IMR-90 (cell line): ENCODE measurements around the gene CALML3. TPM values are rescaled to one million over a fixed set of nuclear protein-coding genes. Genes with fewer than 3 reads are reported as not detected.

Experiments used
- ATAC-seq: fragments of 200-7000 bp; cut with Tn5 transposase; 2 replicates; pipeline ENCODE4 v1.9.1; 2020; ENCODE audit warnings: low read depth, mild to moderate bottlenecking, moderate library complexity
- BruUV-seq: library from RNA; stranded (reverse); fragments of 400-500 nt; replicated peaks from 2 replicates; lab custom pipeline; 2021; lab: Mats Ljungman, UMichigan
- CTCF ChIA-PET: fragments of 300-600 bp; formaldehyde crosslinking; extraction: SDS; loops from one replicate; lab custom pipeline; 2021; ENCODE audit warnings: antibody characterized with exemption; lab: Yijun Ruan, JAX
- POLR2A ChIA-PET: fragments of 300-600 bp; sonication (Branson Sonifier 250); formaldehyde crosslinking; loops from one replicate; lab custom pipeline; 2022; ENCODE audit warnings: antibody characterized with exemption; ENCODE audit not compliant: unreplicated experiment; lab: Charles Lee
- DNase-seq: peaks from one replicate; pipeline ENCODE4 v3.0.0; 2013
- H2AFZ ChIP-seq: replicated peaks from 2 replicates; pipeline ENCODE3; 2013; ENCODE audit warnings: low read length, mild to moderate bottlenecking; ENCODE audit not compliant: poor library complexity
- H2AK5ac ChIP-seq: 2 replicates; pipeline ENCODE4 v1.6.1; 2013; ENCODE audit warnings: low read depth, low read length, inconsistent platforms
- H2AK9ac ChIP-seq: replicated peaks from 2 replicates; pipeline ENCODE3; 2013; ENCODE audit warnings: mild to moderate bottlenecking, low read depth, low read length, moderate library complexity; ENCODE audit not compliant: poor library complexity
- H2BK120ac ChIP-seq: 2 replicates; pipeline ENCODE4 v1.6.1; 2013; ENCODE audit warnings: low read depth, low read length, inconsistent platforms
- H2BK15ac ChIP-seq: 3 replicates; pipeline ENCODE4 v1.6.1; 2013; ENCODE audit warnings: low read depth, low read length, inconsistent platforms
- H2BK20ac ChIP-seq: 2 replicates; pipeline ENCODE4 v1.6.1; 2013; ENCODE audit warnings: low read depth, mild to moderate bottlenecking, inconsistent platforms, low read length, moderate library complexity
- H2BK5ac ChIP-seq: 2 replicates; pipeline ENCODE4 v1.6.1; 2013; ENCODE audit warnings: mild to moderate bottlenecking, low read depth, low read length, inconsistent platforms; ENCODE audit not compliant: poor library complexity, severe bottlenecking
- H3K14ac ChIP-seq: replicated peaks from 2 replicates; pipeline ENCODE4 v1.6.1; 2013; ENCODE audit warnings: low read depth, low read length, inconsistent platforms
- H3K18ac ChIP-seq: 2 replicates; pipeline ENCODE4 v1.6.1; 2013; ENCODE audit warnings: low read depth, low read length, control low read depth
- H3K23ac ChIP-seq: 2 replicates; pipeline ENCODE4 v1.6.1; 2013; ENCODE audit warnings: low read depth, low read length, inconsistent platforms
- H3K27ac ChIP-seq: 2 replicates; pipeline ENCODE4 v1.5.1; 2013; ENCODE audit warnings: mild to moderate bottlenecking, control low read depth, low read length; ENCODE audit not compliant: insufficient read depth
- H3K27me3 ChIP-seq: 2 replicates; pipeline ENCODE4 v1.6.1; 2013; ENCODE audit warnings: low read length; ENCODE audit not compliant: control insufficient read depth, insufficient read depth
- H3K36me3 ChIP-seq: 2 replicates; pipeline ENCODE4 v1.6.1; 2013; ENCODE audit warnings: low read length, mixed read lengths; ENCODE audit not compliant: control insufficient read depth, insufficient read depth
- H3K4ac ChIP-seq: 2 replicates; pipeline ENCODE4 v1.6.1; 2013; ENCODE audit warnings: low read depth, low read length, inconsistent platforms
- H3K4me1 ChIP-seq: 2 replicates; pipeline ENCODE4 v1.6.1; 2013; ENCODE audit warnings: low read length, mixed read lengths; ENCODE audit not compliant: control insufficient read depth, insufficient read depth
- H3K4me2 ChIP-seq: 2 replicates; pipeline ENCODE4 v1.6.1; 2013; ENCODE audit warnings: low read depth, mild to moderate bottlenecking, control low read depth, low read length, moderate library complexity
- H3K4me3 ChIP-seq: 2 replicates; pipeline ENCODE4 v1.5.1; 2013; ENCODE audit warnings: low read depth, mild to moderate bottlenecking, control low read depth, low read length, moderate library complexity; ENCODE audit not compliant: insufficient read depth
- H3K56ac ChIP-seq: 2 replicates; pipeline ENCODE4 v1.6.1; 2013; ENCODE audit warnings: low read length, inconsistent platforms; ENCODE audit not compliant: insufficient read depth; ENCODE audit errors: extremely low read depth
- H3K79me1 ChIP-seq, 2 experiments: 2 replicates each; pipeline ENCODE4 v1.6.1; 2013; ENCODE audit warnings: low read length in 2 of 2, inconsistent platforms in 1 of 2, low read depth in 1 of 2
- H3K9ac ChIP-seq: 2 replicates; pipeline ENCODE4 v1.6.1; 2013; ENCODE audit warnings: low read depth, low read length, control low read depth
- H3K9me1 ChIP-seq: 2 replicates; pipeline ENCODE4 v1.6.1; 2013; ENCODE audit warnings: low read length, inconsistent platforms; ENCODE audit not compliant: insufficient read depth
- H3K9me3 ChIP-seq: 2 replicates; pipeline ENCODE4 v1.6.1; 2013; ENCODE audit warnings: low read length; ENCODE audit not compliant: control insufficient read depth, insufficient read depth
- H4K20me1 ChIP-seq: 2 replicates; pipeline ENCODE4 v1.6.1; 2013; ENCODE audit warnings: low read length, inconsistent platforms; ENCODE audit not compliant: insufficient read depth
- H4K5ac ChIP-seq: 2 replicates; pipeline ENCODE4 v1.6.1; 2013; ENCODE audit warnings: mild to moderate bottlenecking, low read depth, low read length, control low read depth
- H4K8ac ChIP-seq, 2 experiments: 2 replicates each; pipeline ENCODE4 v1.6.1; 2013; ENCODE audit warnings: low read depth in 2 of 2, low read length in 2 of 2, control low read depth in 1 of 2, inconsistent platforms in 1 of 2
- H4K91ac ChIP-seq: 2 replicates; pipeline ENCODE4 v1.6.1; 2013; ENCODE audit warnings: low read depth, low read length, inconsistent platforms; ENCODE audit not compliant: insufficient read depth
- BHLHE40 ChIP-seq: fragments of 150-350 bp; IDR thresholded peaks from 2 replicates; pipeline ENCODE4 v1.6.1; 2016; ENCODE audit warnings: mild to moderate bottlenecking, low read depth, low read length
- CEBPB ChIP-seq: IDR thresholded peaks from 2 replicates; pipeline ENCODE4 v1.6.1; 2012; ENCODE audit warnings: low read depth, low read length, improper control_type of control experiment
- CHD1 ChIP-seq: IDR thresholded peaks from 2 replicates; pipeline ENCODE4 v1.6.1; 2012; ENCODE audit warnings: low read depth, low read length, improper control_type of control experiment
- ELK1 ChIP-seq: fragments of 150-350 bp; IDR thresholded peaks from 2 replicates; pipeline ENCODE4 v1.6.1; 2016; ENCODE audit warnings: low read depth, mild to moderate bottlenecking, low read length, moderate library complexity, borderline replicate concordance
- FOS ChIP-seq: fragments of 150-350 bp; IDR thresholded peaks from 2 replicates; pipeline ENCODE4 v1.6.1; 2016; ENCODE audit warnings: low read depth, low read length
- MAFK ChIP-seq: IDR thresholded peaks from 2 replicates; pipeline ENCODE4 v1.6.1; 2012; ENCODE audit warnings: low read depth, low read length, improper control_type of control experiment
- MAZ ChIP-seq: IDR thresholded peaks from 2 replicates; pipeline ENCODE4 v1.6.1; 2012; ENCODE audit warnings: low read depth, mild to moderate bottlenecking, low read length, improper control_type of control experiment, moderate library complexity, borderline replicate concordance
- NFE2L2 ChIP-seq: fragments of 150-350 bp; IDR thresholded peaks from 2 replicates; pipeline ENCODE4 v1.6.1; 2016; ENCODE audit warnings: low read depth, mild to moderate bottlenecking, low read length
- POLR2A ChIP-seq: IDR thresholded peaks from 2 replicates; pipeline ENCODE4 v1.6.1; 2012; ENCODE audit warnings: mild to moderate bottlenecking, low read depth, low read length
- RAD21 ChIP-seq: IDR thresholded peaks from 2 replicates; pipeline ENCODE4 v1.6.1; 2012; ENCODE audit warnings: low read length, improper control_type of control experiment
- RFX5 ChIP-seq: IDR thresholded peaks from 2 replicates; pipeline ENCODE4 v1.8.0; 2012; ENCODE audit warnings: low read depth, mild to moderate bottlenecking, low read length, moderate library complexity
- SMC3 ChIP-seq: fragments of 150-350 bp; IDR thresholded peaks from 2 replicates; pipeline ENCODE4 v1.6.1; 2016; ENCODE audit warnings: low read depth, mild to moderate bottlenecking, antibody characterized with exemption, low read length, moderate library complexity
- USF2 ChIP-seq: fragments of 150-350 bp; IDR thresholded peaks from 2 replicates; pipeline ENCODE4 v1.6.1; 2017; ENCODE audit warnings: mild to moderate bottlenecking, antibody characterized with exemption, low read length, low read depth
- WGBS, 2 experiments: methylation state at CpG; one replicate each; pipeline versions ENCODE4 v1.1.5 to v1.1.7; 2013; ENCODE audit warnings: missing lambda C conversion rate in 2 of 2; ENCODE audit not compliant: insufficient read length in 1 of 2; ENCODE audit errors: extremely low coverage in 2 of 2; 5-methylcytosine and 5-hydroxymethylcytosine counted together
- dilution Hi-C: fragments of 300-500 bp; cut with HindIII; formaldehyde crosslinking; loops from one replicate; pipeline ENCODE4 v1.14.3; 2018; ENCODE audit warnings: low sequenced_read_pairs; ENCODE audit not compliant: unreplicated experiment
- in situ Hi-C: fragments of 300-500 bp; cut with MboI; formaldehyde crosslinking; loops from 3 replicates; pipeline ENCODE4 v1.14.3; 2019; ENCODE audit warnings: low sequenced_read_pairs, inconsistent platforms, mixed read lengths
- intact Hi-C: fragments of 100-400 bp; cut with micrococcal nuclease; formaldehyde crosslinking; loops from 2 replicates; pipeline ENCODE4 v1.10.0; 2022
- polyA plus RNA-seq, 3 experiments: library from polyadenylated mRNA; depleted of rRNA; stranded (reverse); fragments of >200 nt; gene quantifications; 2 replicates each; pipeline ENCODE4 v1.2.3, GENCODE V29; 2012; ENCODE audit warnings: low replicate concordance in 1 of 3
- total RNA-seq: library from RNA; depleted of rRNA; stranded (reverse); fragments of >200 nt; gene quantifications from 2 replicates; pipeline ENCODE4 v1.2.3, GENCODE V29; 2012

Gene CALML3
- total and polyA plus RNA-seq, 2 of the 4 experiments (the other 2 are of a cell fraction), result not detected

- Histone ChIP-seq H2AK5ac (peak overlapping the region; percentile 27; the same call in 1 of the 2 replicates), H3K4me1 (peaks cover 10% of the 10 kb centered on the region), H2AFZ (peak overlapping the region; percentile 54), H4K5ac (no peak overlapping the region; the same call in 1 of the 2 replicates), H3K4me3 (no peak overlapping the region), H4K8ac (no peak overlapping the region), H3K14ac (peak overlapping the region; percentile 34), H3K9me1 (peaks cover 3% of the 10 kb centered on the region; the same call in 1 of the 2 replicates), H3K18ac (peak overlapping the region; percentile 33), H3K79me1 (no peaks in the 10 kb centered on the region), H3K56ac (no peak overlapping the region), H2AK9ac (no peak overlapping the region), H4K91ac (no peak overlapping the region), H4K20me1 (no peaks in the 10 kb centered on the region), H3K4me2 (no peak overlapping the region), H3K27ac (no peak overlapping the region), H3K4ac (peak overlapping the region; percentile 41; the same call in 1 of the 2 replicates), H2BK15ac (0 out of 3 replicates have a peak overlapping the region, but pooled peaks have one; percentile 7), H3K27me3 (no peaks in the 10 kb centered on the region), H3K36me3 (no peaks in the 10 kb centered on the region), H2BK5ac (no peak overlapping the region), H3K23ac (no peak overlapping the region), H2BK120ac (peak overlapping the region; percentile 71), H2BK20ac (peak overlapping the region; percentile 16; the same call in 1 of the 2 replicates), H3K9me3 (peaks cover 4% of the 10 kb centered on the region; the same call in 1 of the 2 replicates), H3K9ac (no peak overlapping the region)
- intact Hi-C loops (loop anchor here (5.0 kb wide), 1 partner anchor 77 kb away; no protein-coding TSS in a partner anchor), in situ Hi-C loops (no loop called here), dilution Hi-C loops (no loop called here)
- ChIA-PET POLR2A (interaction anchor here (0.9 kb wide), 1 partner anchor 9 kb away, joined by 3 read pairs; no protein-coding TSS in a partner anchor), CTCF (interaction anchor here (0.5 kb wide), 1 partner anchor 189 kb away, joined by 3 read pairs; no protein-coding TSS in a partner anchor)
- no TSS peak for BruUV-seq
- no peak for TF ChIP-seq USF2
- no peak for TF ChIP-seq FOS
- TF ChIP-seq CHD1, result no peak
- TF ChIP-seq MAZ, result no peak
- TF ChIP-seq BHLHE40, result no peak
- TF ChIP-seq SMC3, result no peak
- TF ChIP-seq RAD21, result no peak
- TF ChIP-seq RFX5, result no peak
- no peak for TF ChIP-seq POLR2A
- no peak for TF ChIP-seq ELK1
- TF ChIP-seq NFE2L2, result no peak
- TF ChIP-seq CEBPB, result no peak
- no peak for TF ChIP-seq MAFK
- 88% methylated on average over 5 of the region's 19 CpGs; no CpG with 5 or more reads in 1 of the 2 experiments for WGBS, 2 experiments
- DNase-seq (no peak), ATAC-seq (peak; percentile 28)
Measured at GRCh38 chr10:5538892-5539651, 14.3 kb downstream of the CALML3 start.
